Spleen (tissue), 11 donors: ENCODE results near the gene VWA5B2. TPM values are rescaled to one million over a fixed set of nuclear protein-coding genes. Genes with fewer than 3 reads are reported as not detected.
A peak's percentile ranks its signal among the peaks of the same experiment; 100 is the strongest.

Experiments
- DNase-seq: peaks from one replicate; pipeline ENCODE4 v3.0.0-alpha.2; 2020
- H3K27ac ChIP-seq, 8 donors: fragments of 200-600 bp; sonication (generic) in 7 of 8; 1 replicate in 4 of 8; 2 replicates in 4 of 8; pipeline versions ENCODE4 v1.5.0 to v1.8.0; 2016 to 2021; ENCODE audit warnings: inconsistent platforms in 4 of 8, mild to moderate bottlenecking in 4 of 8, moderate library complexity in 1 of 8
- H3K27me3 ChIP-seq, 7 donors: fragments of 200-600 bp; sonication (generic) in 6 of 7; replicated peaks in 1 of 7; 1 replicate in 4 of 7; 2 replicates in 3 of 7; pipeline versions ENCODE4 v1.5.0 to v1.8.0; 2016 to 2021; ENCODE audit warnings: inconsistent platforms in 3 of 7, mild to moderate bottlenecking in 1 of 7
- H3K36me3 ChIP-seq, 6 donors: fragments of 200-600 bp; sonication (generic) in 5 of 6; 1 replicate in 4 of 6; 2 replicates in 2 of 6; pipeline versions ENCODE4 v1.5.0 to v1.8.0; 2016 to 2021; ENCODE audit warnings: inconsistent platforms in 2 of 6
- H3K4me1 ChIP-seq, 6 donors: fragments of 200-600 bp; sonication (generic) in 5 of 6; 1 replicate in 3 of 6; 2 replicates in 3 of 6; pipeline versions ENCODE4 v1.5.0 to v1.8.0; 2016 to 2021; ENCODE audit warnings: inconsistent platforms in 3 of 6
- H3K4me3 ChIP-seq, 8 donors: fragments of 200-600 bp; sonication (generic) in 7 of 8; 1 replicate in 4 of 8; 2 replicates in 4 of 8; pipeline versions ENCODE4 v1.5.0 to v1.8.0; 2016 to 2021; ENCODE audit warnings: inconsistent platforms in 4 of 8, mild to moderate bottlenecking in 4 of 8, moderate library complexity in 2 of 8
- H3K9me3 ChIP-seq, 8 donors: fragments of 200-600 bp; sonication (generic) in 7 of 8; 1 replicate in 4 of 8; 2 replicates in 4 of 8; pipeline versions ENCODE4 v1.5.0 to v1.8.0; 2016 to 2021; ENCODE audit warnings: inconsistent platforms in 4 of 8
- POLR2A ChIP-seq, 3 donors: fragments of 450-650 bp; IDR thresholded peaks; one replicate each; pipeline ENCODE4 v1.5.1; 2017; ENCODE audit warnings: antibody characterized with exemption in 3 of 3, mild to moderate bottlenecking in 1 of 3
- POLR2AphosphoS5 ChIP-seq, 3 donors: sonication (generic); formaldehyde crosslinking; IDR thresholded peaks; one replicate each; pipeline ENCODE4 v1.5.1; 2017; ENCODE audit warnings: antibody characterized with exemption in 3 of 3
- WGBS, 5 donors: extraction: QIAGEN DNeasy Blood & Tissue Kit in 3 of 5; methylation state at CpG; one replicate each; pipeline versions ENCODE4 v1.1.5 to v1.1.7; 2013 to 2018; 5-methylcytosine and 5-hydroxymethylcytosine counted together
- intact Hi-C: fragments of 100-400 bp; cut with DNase I; formaldehyde crosslinking; loops from one replicate; pipeline ENCODE4 v1.15.0; 2023; ENCODE audit warnings: low total_unique reads
- polyA plus RNA-seq, 3 donors: library from polyadenylated mRNA; stranded (reverse); fragments of 200-250 nt; gene quantifications; one replicate each; pipeline ENCODE4 v1.2.1, GENCODE V29; 2013
- total RNA-seq, 7 donors: library from RNA; depleted of rRNA in 3 of 7; stranded (reverse); fragments of >200 nt in 3 of 7; fragmentation: NEBNext Ultra II Directional in 4 of 7; extraction: Animal tissue kit (Norgen Biotek cat#: 25700) in 4 of 7; gene quantifications; one replicate each; pipeline versions ENCODE4 v1.1.0 to v1.2.1, GENCODE V29; 2016 to 2021
- TF ChIP-seq, protein P1 (sequence below), 11 experiments: fragments of 200-600 bp in 7 of 11; fragments of 450-650 bp in 4 of 11; sonication (generic) in 4 of 11; IDR thresholded peaks in 8 of 11; conservative IDR thresholded peaks in 3 of 11; 1 replicate in 7 of 11; 2 replicates in 4 of 11; pipeline versions ENCODE4 v1.4.0 to v1.8.0; 2016 to 2021; ENCODE audit warnings: antibody characterized with exemption in 11 of 11, inconsistent platforms in 4 of 11, mild to moderate bottlenecking in 1 of 11
- donor health status: healthy with polysubstance abuse.
- donor health status: DM: no; HTN: no; CAD: no; lungs with moderate emphysema.
- donor health status: DM: no; HTN: no; CAD: no.
- donor health status: Bipolar disorder and iron deficiency.
- donor health status: healthy.
- donor health status: DM: no; HTN: no; CAD: no.
- donor health status: DM: yes; HTN: yes; CAD: no.

Gene VWA5B2
- total and polyA plus RNA-seq, 10 donors, result 0.02 to 0.68 (median 0.08) TPM; not detected in 5

- intact Hi-C loops, result loop anchor here (10.0 kb wide), 2 partner anchors 95 to 365 kb away; partner anchors contain the start of genes DVL3 and PARL
- H3K36me3 ChIP-seq, result peaks cover 0 to 16% (median 11%) of the 10 kb centered on the region in 6 donors
Observed at GRCh38 chr3:184249412-184250166, 20.2 kb downstream of the VWA5B2 start, which contains the start of gene EEF1AKMT4. TSS of gene EEF1AKMT4 (plus strand) at chr3:184249672. CDS start at chr3:184249695, 23 bp downstream.

GRCh38 chr3:184250167-184250828 lies 20.9 kb downstream of the VWA5B2 start:
- TF ChIP-seq, protein P1, sequence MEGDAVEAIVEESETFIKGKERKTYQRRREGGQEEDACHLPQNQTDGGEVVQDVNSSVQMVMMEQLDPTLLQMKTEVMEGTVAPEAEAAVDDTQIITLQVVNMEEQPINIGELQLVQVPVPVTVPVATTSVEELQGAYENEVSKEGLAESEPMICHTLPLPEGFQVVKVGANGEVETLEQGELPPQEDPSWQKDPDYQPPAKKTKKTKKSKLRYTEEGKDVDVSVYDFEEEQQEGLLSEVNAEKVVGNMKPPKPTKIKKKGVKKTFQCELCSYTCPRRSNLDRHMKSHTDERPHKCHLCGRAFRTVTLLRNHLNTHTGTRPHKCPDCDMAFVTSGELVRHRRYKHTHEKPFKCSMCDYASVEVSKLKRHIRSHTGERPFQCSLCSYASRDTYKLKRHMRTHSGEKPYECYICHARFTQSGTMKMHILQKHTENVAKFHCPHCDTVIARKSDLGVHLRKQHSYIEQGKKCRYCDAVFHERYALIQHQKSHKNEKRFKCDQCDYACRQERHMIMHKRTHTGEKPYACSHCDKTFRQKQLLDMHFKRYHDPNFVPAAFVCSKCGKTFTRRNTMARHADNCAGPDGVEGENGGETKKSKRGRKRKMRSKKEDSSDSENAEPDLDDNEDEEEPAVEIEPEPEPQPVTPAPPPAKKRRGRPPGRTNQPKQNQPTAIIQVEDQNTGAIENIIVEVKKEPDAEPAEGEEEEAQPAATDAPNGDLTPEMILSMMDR (IDR thresholded peaks at IDR 0.05 in 8 of 11, conservative IDR thresholded peaks at IDR 0.05 in 3 of 11), result peak; percentile 68 to 98 (median 91)
- no peak for TF ChIP-seq POLR2AphosphoS5 (IDR thresholded peaks at IDR 0.05)
- peak; percentile 93 for DNase-seq
- intact Hi-C loops, result loop anchor here (10.0 kb wide), 1 partner anchor 365 kb away; the partner anchor contains the start of gene PARL

More at GRCh38 chr3:184249412-184250166, 20.2 kb downstream of the VWA5B2 start, which contains the start of gene EEF1AKMT4:
- Histone ChIP-seq H3K27ac (peak within 1 kb of the TSS; percentile 73 to 93 (median 86)), H3K4me1 (peaks cover 4 to 44% (median 26%) of the 10 kb centered on the region in 6 donors), H3K27me3 (no peaks in the 10 kb centered on the region), H3K4me3 (peak within 1 kb of the TSS; percentile 79 to 100 (median 96)), H3K9me3 (no peaks in the 10 kb centered on the region)
- TF ChIP-seq POLR2AphosphoS5 (IDR thresholded peaks at IDR 0.05) (peak; percentile 66 to 81 (median 81)), POLR2A (IDR thresholded peaks at IDR 0.05) (no peak)
- TF ChIP-seq, protein P1 (IDR thresholded peaks at IDR 0.05 in 8 of 11, conservative IDR thresholded peaks at IDR 0.05 in 3 of 11), result peak in 7 of 11 experiments; percentile 35 to 62 (median 47)
- 0% methylated on average over 50 to 54 of the region's 54 CpGs for WGBS, 5 donors
- DNase-seq, result peak; percentile 98

GRCh38 chr3:184255291-184256039 lies 26.1 kb downstream of the VWA5B2 start:
- peaks cover 5 to 17% (median 12%) of the 10 kb centered on the region in 6 donors for H3K4me1 ChIP-seq
- TF ChIP-seq, protein P1 (IDR thresholded peaks at IDR 0.05 in 8 of 11, conservative IDR thresholded peaks at IDR 0.05 in 3 of 11), result no peak
- TF ChIP-seq POLR2AphosphoS5 (IDR thresholded peaks at IDR 0.05), result no peak
- TF ChIP-seq POLR2A (IDR thresholded peaks at IDR 0.05), result no peak
- H3K36me3 ChIP-seq, result peaks cover 0 to 17% (median 2%) of the 10 kb centered on the region in 6 donors
- H3K27ac ChIP-seq, result no peak overlapping the region
- no peak overlapping the region for H3K4me3 ChIP-seq
- no peak for DNase-seq
- H3K27me3 ChIP-seq, result peaks cover 0 to 23% (median 14%) of the 10 kb centered on the region in 7 donors
- H3K9me3 ChIP-seq, result no peaks in the 10 kb centered on the region
- intact Hi-C loops, result loop anchor here (10.0 kb wide), 1 partner anchor 371 kb away; the partner anchor contains the start of gene PARL
- WGBS, 5 donors, result 90 to 96% (median 92%) methylated on average over 3 of the region's 3 CpGs

More at GRCh38 chr3:184250167-184250828, 20.9 kb downstream of the VWA5B2 start:
- Histone ChIP-seq H3K36me3 (peaks cover 0 to 9% (median 4%) of the 10 kb centered on the region in 6 donors), H3K9me3 (no peaks in the 10 kb centered on the region), H3K4me1 (peaks cover 4 to 44% (median 26%) of the 10 kb centered on the region in 6 donors), H3K4me3 (peak overlapping the region; percentile 79 to 100 (median 96)), H3K27me3 (no peaks in the 10 kb centered on the region), H3K27ac (peak overlapping the region in 7 of 8 donors; percentile 0 to 93 (median 87))
- WGBS, 5 donors, result 14% methylated on average over 20 of the region's 20 CpGs
